ENCODE results near the gene NAALADL2.
"Not testable (repeated sequence)": the region's sequence is repeated elsewhere in the genome, so short reads cannot be mapped to it uniquely, and the experiment has no call there.

Gene NAALADL2

DNA sequence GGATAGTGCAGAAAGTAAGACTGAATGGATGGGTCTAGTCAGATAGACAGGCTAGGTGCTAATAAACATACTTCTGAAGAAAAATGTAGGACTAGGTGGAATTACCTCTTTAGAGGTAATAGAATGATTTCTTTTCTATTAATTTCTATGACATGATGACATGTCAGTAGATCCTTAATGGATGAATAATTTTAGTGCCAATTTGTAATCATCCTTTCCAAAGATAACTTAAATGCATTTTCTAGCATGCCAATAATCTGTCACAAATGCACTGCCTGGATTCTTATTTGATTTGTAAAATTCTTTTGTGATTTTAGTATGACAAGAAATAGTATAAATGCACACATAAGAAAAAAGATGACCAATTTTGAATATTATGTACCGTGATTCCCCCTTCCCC is 356.7 kb downstream of the NAALADL2 start:
- no peak for DNase-seq

DNA sequence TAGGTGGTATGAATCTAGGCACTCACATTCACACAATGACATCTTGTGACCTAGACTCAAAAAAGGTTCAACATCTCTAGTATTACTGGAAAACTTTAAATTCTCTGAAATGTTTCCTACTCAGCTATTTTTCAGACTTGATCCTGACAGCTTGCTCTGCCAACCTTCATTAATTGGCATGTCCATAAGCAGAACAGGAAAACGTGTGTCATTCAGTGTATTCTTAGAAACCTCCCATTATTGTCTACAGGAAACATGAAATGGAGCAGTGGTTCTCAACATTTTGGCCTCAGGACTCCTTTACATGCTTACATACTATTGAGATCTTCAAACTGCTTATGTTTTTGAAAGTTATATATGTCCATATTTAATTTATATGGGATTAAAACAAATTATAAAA is 363.2 kb downstream of the NAALADL2 start:
- DNase-seq = no peak

DNA sequence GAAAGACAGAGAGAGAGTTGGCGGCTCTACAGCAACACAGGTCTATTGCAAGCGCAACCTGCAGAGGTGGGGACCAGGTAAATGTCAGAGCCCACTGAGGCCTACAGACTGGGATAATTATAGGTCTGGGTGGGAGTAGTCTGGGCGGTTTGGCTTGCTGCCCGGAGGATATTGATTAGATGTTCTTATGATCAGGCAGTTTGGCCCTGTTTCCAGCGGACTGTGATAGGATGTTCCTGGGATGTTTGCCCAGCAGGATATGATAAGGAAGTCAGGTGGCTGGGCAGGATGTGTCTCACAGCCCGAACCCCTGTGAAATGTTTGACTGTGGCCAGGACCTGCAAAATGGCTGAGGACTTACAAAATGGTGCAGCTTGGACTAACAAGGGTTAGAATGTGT is 364.9 kb downstream of the NAALADL2 start:
- DNase-seq = no peak

DNA sequence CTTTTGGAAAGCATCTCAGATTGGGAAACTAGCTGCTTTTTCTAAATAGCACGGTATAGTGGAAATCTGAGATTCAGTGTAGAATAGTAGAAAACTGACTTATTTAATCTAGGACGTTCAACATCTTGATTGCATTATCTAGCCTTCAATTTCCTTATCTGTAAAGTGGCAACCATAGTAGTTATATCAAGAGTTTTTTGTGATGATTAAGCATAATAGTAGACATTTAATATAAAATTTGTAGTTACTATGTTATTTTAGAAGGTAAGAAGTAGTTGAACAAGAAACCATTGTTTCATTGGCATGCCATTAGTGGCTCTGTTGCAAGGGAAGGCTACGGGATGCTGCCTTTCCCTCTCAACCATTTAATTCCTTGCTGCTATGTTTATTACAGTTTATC is 367.3 kb downstream of the NAALADL2 start:
- no peak for DNase-seq

DNA sequence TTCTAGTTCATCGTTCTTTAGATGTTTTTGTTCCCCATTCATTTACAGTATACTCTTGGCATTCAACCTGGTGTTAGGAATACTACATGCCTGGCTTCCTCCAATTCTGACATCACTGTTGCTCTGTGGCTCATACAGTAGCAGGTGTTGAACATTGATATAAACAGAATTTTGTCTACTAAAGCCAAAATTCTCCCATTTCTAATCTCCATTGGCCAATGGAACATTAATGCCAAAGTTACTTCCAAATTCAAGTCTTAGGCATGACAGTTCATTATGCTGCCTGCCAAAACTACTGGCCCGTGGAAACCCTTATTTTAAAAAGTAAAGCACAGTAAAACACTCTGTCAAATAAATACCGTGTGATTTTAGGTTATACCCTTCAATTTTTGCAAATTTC is 368.0 kb downstream of the NAALADL2 start:
- DNase-seq = no peak

DNA sequence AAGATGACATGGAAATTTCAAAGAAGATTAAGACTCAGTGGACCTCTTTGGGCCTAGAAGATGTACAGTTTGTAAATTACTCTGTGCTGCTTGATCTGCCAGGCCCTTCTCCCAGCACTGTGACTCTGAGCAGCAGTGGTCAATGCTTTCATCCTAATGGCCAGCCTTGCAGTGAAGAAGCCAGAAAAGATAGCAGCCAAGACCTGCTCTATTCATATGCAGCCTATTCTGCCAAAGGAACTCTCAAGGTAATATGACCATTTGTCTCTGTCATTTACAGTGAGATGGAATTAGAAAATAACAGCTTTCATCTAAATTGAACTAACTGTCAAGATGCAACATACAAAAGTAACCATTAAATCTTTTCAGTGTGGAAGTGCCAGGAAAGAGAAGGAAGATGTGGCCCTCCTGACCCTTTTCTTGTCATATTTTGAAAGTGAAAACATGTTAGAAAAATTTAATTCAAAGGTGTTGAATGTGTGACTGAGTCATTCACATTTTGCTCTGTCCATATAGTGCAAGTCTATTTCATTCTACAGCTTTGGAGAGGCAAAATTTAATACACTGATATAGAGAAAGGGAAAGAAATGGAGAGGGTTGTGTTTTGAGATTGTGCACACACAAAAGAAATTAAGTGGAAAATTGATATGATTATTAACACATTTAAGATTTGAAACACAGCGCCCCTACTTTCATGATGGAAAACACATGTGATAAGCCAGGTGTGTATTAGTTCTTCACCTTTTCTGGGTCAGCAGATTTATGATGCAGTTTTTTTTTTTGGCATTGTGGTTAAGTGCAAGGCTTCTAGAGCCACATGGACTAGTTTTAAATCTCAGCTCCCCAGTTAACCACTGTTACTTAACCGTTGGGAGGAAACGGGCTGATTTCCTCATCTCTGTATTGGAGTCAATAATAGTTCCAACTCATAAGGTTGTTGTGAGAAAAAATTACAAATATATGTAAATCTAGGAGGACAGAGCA is 375.1 kb downstream of the NAALADL2 start:
- DNase-seq = no peak

DNA sequence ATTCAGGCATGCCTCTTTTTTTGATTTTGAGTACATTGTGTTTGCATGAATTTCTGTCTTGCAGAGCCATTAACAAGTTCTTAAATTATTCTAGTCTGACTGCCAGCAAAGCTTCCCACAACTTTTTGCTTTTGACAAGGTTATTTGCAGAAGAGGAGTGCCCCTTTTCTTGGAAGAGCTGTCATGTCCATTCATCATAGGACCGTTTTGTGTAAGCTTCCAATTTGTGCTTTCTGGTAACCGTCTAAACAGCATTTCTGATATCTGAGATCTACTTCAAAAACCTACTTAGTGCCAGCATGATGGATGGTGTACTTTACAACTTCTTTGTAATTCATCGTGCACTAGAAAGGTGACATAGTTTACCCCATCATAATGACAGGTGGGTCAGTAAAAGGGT is 379.7 kb downstream of the NAALADL2 start:
- DNase-seq = no peak

DNA sequence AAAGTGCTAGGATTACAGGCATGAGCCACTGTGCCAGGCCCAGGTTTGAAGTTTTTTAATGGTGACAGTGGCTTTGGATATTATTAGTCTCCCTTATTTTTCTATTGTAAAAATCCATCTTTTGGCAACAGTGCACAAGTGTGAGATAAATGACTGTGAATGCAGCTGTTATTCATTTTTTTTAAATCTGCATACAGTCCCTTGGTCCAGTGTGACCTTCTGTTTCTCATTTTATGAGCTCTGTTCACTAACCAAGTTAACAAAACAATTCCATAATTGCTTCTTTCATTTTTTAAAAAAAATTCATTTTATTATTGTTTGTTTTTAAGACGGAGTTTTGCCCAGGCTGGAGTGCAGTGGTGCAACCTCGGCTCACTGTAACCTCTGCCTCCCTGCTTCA is 381.8 kb downstream of the NAALADL2 start:
- no peak for DNase-seq

DNA sequence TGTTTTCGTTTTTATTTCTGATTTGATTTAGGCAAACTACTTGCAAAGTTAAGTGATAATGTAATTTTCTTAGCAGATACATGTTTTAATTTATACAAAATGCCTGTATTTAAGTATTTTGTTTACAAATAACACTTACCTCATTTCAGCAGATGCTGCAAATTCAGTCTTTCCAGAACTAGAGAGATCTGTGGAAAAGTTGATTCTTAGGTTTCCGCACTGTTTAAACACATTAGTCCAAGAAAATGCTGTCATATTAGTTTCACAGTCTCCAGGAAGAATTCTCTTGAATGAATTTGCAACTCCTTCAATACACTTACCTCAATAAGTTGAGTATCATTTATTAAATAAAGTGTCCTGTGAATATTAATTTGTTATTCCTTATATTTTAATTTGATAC is 383.1 kb downstream of the NAALADL2 start:
- DNase-seq = no peak

DNA sequence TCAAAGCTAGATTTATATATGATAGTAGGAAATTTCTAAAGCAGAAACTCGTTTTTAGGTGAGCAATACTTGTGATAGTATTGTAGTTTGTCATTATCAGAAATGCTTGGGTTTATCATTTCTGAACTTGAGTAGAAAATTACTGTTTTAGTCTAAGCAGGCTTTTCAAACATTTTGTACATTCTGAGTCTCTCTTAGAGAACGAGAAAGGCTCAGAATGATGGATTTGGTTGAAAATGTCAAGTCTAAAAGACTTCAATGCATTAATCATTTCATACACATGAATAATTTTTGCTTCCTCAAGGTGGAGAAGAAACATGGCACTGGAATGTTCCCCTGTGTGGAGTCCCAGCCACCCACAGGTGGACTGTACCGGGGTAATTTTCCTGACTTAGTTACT is 387.1 kb downstream of the NAALADL2 start:
- DNase-seq = no peak

DNA sequence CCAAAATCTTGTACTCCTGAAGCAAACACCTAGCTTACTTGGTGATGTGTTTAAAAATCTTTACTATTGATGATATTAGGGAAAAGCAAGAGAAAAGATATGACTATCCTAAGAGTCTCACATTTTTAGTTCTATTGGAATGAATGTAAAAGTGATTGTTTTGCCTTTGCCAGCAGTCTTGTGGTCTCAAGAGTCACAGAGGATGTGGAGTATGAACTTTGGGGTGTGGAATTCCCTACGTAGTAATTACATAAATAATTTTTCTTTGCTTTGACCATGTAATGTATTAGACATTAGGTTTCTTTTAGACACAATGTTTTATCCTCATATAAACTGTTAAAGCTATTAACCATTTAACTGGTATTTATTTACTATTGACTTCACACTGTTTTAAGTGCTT is 387.6 kb downstream of the NAALADL2 start:
- DNase-seq = no peak

DNA sequence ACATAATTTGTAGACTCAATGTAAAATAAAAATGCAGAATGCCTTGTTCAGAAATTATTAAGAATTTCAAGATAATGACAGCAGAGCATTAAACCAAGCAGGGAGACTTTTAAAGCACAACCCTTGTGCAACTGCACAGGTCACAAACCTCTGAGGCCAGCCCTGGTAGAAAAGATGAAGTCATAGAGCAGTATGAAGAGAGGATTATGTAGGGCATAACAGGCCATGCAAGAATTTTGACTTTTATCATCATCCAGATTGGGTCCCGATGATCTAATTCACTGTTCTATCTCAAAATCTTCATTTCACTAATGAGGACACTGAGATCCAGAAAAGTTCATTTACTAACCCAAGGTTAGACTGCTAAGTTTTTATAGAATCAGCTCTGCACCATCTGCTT is 388.5 kb downstream of the NAALADL2 start:
- no peak for DNase-seq

DNA sequence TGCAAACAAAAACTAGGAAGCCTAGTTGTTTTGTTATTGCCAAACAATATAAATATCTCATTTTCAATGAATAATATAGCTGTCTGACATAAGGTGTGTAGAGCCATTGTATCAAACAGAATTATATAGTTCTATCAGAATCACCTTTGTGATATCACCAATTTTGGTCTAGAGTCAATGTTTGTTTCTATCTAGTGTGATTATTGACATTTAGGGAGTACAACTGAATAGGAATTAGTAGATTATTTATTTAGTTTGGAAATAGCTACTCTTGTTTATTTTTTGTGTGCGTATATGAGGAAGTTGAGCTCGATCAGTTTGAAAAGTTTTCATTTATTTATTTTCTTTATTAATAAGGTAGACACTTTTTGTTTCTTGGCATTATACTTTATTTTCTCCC is 389.7 kb downstream of the NAALADL2 start:
- no peak for DNase-seq

DNA sequence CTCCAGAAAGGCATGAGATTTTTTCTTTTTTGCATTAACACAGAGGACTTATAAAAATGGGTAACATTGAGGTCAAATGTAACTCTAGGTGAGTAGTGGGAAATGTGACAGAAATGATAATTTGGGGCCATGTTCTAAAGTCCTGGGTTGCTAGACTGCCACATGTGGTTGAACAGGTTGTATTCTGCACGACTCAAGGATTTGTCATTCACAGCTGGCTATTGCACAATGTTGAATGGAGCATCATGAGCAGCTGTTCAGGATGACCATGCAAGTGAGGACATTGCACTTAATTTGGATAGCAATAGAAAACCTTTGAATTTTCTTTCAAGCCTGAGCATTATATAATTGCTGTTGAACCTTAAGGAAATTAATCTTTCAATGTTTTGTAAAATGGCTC is 396.6 kb downstream of the NAALADL2 start:
- no peak for DNase-seq

DNA sequence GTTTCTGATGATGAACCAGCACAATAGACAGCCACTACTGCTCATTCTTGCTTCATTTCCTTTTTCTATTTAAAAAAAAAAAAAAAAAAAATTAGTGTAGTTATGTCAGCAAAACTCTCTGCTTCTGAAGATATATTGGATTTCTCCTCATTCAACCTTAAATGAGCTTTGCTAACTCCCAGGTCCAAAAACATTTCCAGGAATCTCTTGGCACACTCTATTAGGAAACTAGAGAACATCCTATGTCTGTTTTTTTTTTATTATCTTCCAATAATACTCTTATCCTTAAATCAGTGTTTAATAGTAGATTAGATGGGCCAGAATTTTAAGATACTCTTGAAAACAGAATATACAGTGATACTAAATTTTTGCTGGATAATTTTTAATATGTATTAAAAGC is 398.0 kb downstream of the NAALADL2 start:
- no peak for DNase-seq

DNA sequence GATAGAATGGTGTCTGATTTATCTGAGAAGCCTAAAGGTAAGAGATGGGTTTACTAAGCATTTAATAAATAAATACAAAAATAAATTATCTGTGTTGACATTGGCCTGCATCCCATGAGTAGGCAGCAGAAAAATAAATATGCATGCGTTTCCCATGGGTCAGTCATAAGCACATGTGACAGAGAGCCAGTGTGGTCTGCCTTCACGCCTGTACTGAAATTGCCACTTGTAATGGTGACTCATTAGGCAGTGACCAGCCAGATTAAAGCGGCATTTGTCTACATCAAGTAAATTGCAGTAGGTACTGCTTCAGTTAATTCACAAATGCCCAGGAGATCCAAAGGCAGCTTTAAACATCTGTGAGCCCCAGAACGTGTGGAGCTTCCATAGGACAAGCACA is 399.6 kb downstream of the NAALADL2 start:
- DNase-seq = no peak

DNA sequence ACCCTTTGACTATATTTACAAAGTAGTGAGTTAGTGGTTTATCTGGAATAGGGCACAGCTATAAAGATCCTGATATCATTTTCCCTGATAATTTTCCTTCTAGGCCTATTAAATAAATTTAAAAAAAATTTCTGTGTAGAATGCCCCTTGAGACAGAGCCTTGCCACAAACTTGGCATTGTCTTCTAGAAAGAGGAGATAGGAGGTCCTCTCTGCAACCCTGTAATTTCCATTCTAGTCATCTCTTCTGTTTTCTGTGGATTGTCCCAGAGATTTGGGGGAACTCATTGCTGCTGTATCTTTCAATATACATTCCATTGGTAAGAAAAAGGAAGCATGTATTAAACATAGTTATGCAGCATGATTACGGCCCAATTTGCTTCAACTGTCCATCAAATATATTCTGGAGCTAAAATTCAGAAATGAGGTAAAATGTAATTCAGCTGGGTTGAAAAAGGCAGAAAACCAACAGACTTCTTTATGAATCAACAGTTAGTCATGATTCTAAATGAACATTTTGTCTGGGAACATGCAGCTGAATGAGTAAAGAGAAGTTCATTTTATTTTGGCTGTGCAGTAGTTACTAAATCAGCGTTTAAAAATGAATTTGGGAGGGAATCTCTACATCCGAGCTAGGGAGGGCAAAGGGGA is 401.1 kb downstream of the NAALADL2 start:
- DNase-seq = no peak

DNA sequence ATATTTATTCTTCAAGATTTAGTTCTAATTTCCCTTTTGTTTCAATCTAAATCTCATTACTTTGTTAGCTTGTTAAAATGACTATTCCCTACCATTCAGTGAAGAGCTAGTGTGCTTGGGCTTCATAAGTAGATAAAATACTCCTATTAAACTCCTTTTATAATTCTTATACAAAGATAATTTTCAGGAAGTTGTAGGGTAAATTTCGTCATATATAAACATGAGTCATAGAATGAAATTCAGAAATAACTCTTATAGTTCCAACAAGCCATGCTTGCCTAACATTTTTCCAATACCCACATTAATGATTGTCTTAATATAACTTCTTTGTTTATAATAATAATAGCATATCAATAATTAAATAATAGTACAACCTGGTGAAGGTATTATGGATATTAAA is 407.3 kb downstream of the NAALADL2 start:
- no peak for DNase-seq

DNA sequence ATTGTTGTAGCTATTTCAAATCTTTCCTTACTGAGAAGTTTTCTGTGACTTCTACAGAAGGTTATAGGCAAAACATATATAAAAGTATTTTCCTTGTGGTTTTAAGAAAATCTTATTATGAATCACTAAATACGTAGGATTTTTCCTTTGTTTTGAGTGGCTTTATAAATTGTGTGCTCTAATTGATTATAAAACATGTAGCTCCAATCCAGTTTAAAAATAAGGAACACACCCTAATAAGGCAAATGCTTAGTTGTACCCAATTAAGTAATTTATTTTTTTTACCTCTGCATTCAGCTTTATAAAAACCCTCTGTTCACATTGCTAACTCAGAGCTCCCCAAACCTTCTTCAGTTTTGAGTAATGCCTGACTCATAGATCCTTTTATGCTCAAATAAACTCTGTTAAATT is 408.0 kb downstream of the NAALADL2 start:
- no peak for DNase-seq

DNA sequence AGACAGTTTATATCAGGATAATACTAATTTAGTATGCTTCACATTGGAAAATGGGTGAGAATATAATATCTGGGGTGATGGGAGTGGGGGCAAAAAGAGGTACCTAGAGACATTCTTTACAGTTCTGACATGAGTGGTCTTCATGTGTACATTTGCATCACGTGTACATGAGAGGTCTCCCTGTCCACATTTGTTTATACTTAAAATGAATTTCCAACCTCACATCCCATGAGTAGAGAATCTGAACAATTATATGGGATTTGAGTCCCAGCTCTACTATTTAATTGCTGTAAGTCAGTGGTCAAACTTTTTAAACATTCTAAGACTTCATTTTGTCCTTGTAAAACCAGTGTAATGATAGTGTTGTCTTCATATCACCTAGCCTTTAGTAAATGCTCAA is 408.4 kb downstream of the NAALADL2 start:
- no peak for DNase-seq

DNA sequence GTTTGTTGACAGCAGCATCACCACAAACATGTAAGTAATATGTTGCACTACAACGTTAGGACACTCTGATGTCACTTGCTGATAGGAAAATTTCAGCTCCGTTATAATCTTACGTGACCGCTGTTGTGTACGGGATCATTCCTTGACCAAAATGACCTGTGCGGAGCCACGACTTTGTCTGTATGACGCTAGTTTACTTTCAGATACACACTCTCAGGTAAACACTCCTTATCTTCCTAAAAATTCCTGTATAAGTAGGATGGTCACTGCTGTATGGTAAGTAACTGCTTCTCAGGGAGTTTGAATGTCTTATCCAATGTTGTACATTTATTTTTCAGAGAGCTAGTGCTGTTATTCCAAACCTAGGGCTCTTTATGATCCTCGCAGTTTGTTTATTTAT is 410.3 kb downstream of the NAALADL2 start:
- DNase-seq = no peak

DNA sequence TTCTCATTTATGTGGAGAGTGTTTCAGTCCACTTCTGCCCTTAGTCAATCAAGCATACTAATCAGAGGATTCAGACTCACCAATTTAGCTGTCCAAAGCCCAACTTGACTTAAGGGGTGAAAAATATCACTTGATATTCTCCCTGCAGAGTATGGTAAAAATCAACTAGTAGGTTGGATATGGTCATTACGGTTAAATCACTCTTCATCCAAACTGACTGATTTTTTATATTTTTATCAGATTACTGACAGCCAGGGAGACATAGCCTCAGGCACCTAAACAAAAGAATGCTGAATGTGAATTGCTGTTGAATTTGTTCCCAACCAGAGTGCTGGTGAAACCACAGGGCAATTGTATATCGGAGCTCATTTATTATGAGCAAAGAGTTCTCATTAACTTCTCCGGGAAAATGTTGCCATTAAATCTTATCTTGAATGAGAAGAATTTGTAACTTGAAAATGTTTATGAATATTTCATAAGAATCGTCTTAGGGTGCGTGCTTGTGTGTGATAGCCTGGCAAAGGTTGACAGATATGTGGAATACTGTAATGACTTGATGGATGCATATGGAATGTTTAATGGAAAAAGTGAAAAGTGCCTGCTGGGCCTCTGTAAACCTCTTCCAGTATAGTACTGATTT is 411.2 kb downstream of the NAALADL2 start:
- DNase-seq = no peak

DNA sequence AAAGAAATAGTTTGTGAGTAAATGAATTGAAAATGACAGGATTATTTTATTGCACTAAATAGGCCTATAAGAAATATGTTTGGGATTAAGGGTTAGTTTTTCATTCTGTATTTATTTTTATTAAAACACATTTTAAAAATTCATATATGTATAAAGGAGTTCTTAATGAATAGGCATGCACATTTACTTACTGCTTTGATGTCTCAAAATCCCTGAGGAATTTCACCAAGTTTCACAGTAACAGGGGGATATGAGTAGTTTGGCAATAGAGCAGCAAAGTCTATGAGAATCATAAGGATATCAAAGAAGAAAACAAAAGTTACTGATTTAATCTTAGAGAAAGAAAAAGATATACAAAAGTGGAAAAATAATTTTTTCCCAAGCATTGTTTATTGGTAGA is 411.7 kb downstream of the NAALADL2 start:
- DNase-seq = no peak

DNA sequence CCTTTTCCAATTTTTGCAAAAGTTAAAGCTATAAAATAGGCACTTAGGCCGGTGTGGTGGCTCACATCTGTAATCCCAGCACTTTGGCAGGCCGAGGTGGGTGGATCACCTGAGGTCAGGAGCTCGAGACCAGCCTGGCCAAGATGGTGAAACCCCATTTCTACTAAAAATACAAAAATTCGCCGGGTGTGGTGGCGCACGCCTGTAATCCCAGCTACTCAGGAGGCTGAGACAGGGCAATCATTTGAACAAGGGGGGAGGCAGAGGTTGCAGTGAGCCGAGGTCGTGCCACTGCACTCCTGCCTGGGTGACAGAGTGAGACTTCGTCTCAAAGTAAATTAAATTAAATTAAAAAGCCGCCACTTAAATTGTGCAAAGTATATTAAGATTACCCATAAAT is 412.3 kb downstream of the NAALADL2 start:
- not testable (repeated sequence) for DNase-seq
